ENCODE measurements around the gene CFAP251. TPM values are rescaled to one million over a fixed set of nuclear protein-coding genes. Genes with fewer than 3 reads are reported as not detected.

CFAP251 gene
- total RNA-seq, 4 donors from 2014 or later, result 0.66 to 1.9 (median 0.87) TPM

GRCh38 chr12:121957861-121958515, 39.6 kb downstream of the CFAP251 start:
- 88% methylated on average over 6 of the region's 6 CpGs for WGBS
- Histone ChIP-seq H3K27ac (replicated peaks in 1 of 4) (no peak overlapping the region), H3K9me3 (no peaks in the 10 kb centered on the region), H3K4me1 (peaks cover 0 to 3% (median 0%) of the 10 kb centered on the region in 4 donors), H3K36me3 (no peaks in the 10 kb centered on the region), H3K4me3 (no peak overlapping the region), H3K27me3 (no peaks in the 10 kb centered on the region)
- intact Hi-C loops (cut with DNase I), result no loop called here
- TF ChIP-seq CTCF (IDR thresholded peaks at IDR 0.05) (no peak), EP300 (IDR thresholded peaks at IDR 0.05) (no peak), POLR2AphosphoS5 (IDR thresholded peaks at IDR 0.05) (no peak), POLR2A (IDR thresholded peaks at IDR 0.05; ENCODE audit: low read depth) (no peak)
- no peak for DNase-seq (ENCODE audit: extremely low spot score)

DNA sequence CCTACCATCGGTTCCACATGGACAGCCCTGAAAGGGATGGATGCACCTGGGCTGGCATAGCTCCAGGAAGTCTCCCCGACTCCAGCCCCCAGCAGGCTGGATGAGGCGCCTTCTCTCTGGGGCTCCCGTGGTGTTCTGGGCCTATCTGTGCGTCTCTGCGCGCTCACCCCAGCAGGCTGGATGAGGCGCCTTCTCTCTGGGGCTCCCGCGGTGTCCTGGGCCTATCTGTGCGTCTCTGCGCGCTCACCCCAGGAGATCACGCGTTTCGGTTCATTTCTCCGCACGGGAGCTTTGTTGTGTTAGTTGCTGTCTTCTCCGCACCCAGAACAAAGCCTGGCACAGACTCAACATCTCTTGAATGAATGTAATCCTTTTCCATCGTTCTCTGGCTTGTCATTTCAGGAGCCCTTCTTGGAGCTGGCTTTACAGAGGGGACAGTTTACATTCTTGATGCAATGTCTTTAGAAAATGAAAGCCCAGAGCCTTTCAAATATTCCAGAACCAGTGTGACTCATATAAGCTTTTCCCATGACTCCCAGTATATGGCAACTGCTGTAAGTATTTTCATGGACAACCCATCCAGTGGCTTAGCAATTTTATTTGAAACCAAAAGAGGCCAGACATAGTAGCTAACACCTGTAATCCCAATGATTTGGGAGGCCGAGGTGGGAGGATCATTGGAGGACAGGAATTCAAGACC, 40.3 kb downstream of the CFAP251 start:
- TF ChIP-seq POLR2AphosphoS5 (IDR thresholded peaks at IDR 0.05) (no peak), POLR2A (IDR thresholded peaks at IDR 0.05; ENCODE audit: low read depth) (no peak), EP300 (IDR thresholded peaks at IDR 0.05) (no peak), CTCF (IDR thresholded peaks at IDR 0.05) (no peak)
- intact Hi-C loops (cut with DNase I), result no loop called here

DNA sequence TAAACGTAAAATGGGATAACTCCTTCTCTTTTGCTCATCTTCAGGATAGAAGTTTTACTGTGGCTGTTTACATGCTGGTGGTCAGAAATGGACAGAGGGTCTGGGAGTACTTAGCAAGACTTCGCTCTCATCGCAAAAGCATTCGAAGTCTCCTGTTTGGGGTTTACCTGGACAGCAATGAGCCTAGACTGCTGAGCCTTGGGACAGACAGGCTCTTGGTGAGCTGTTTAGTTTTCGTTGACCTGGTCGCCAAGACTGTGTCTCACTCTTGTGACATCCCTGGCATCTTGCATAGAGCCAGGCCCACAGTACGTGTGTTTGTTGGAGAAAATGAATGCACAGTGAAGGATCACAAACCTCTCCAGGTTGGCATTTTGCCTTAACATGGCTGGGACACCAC, 42.1 kb downstream of the CFAP251 start:
- WGBS, result 90% methylated on average over 7 of the region's 7 CpGs
- intact Hi-C loops (cut with DNase I), result no loop called here
- TF ChIP-seq CTCF (IDR thresholded peaks at IDR 0.05), result no peak
- TF ChIP-seq POLR2A (IDR thresholded peaks at IDR 0.05; ENCODE audit: low read depth), result no peak
- no peak for TF ChIP-seq POLR2AphosphoS5 (IDR thresholded peaks at IDR 0.05)
- TF ChIP-seq EP300 (IDR thresholded peaks at IDR 0.05), result no peak

More for the DNA sequence above, 40.3 kb downstream of the CFAP251 start:
- H3K27ac ChIP-seq (replicated peaks in 1 of 4), result peak overlapping the region in 1 of 4 donors; percentile 26
- no peaks in the 10 kb centered on the region for H3K36me3 ChIP-seq
- 76% methylated on average over 21 of the region's 21 CpGs for WGBS
- H3K27me3 ChIP-seq, result no peaks in the 10 kb centered on the region
- no peak overlapping the region for H3K4me3 ChIP-seq
- DNase-seq (ENCODE audit: extremely low spot score), result no peak
- peaks cover 0 to 3% (median 0%) of the 10 kb centered on the region in 4 donors for H3K4me1 ChIP-seq
- no peaks in the 10 kb centered on the region for H3K9me3 ChIP-seq

DNA sequence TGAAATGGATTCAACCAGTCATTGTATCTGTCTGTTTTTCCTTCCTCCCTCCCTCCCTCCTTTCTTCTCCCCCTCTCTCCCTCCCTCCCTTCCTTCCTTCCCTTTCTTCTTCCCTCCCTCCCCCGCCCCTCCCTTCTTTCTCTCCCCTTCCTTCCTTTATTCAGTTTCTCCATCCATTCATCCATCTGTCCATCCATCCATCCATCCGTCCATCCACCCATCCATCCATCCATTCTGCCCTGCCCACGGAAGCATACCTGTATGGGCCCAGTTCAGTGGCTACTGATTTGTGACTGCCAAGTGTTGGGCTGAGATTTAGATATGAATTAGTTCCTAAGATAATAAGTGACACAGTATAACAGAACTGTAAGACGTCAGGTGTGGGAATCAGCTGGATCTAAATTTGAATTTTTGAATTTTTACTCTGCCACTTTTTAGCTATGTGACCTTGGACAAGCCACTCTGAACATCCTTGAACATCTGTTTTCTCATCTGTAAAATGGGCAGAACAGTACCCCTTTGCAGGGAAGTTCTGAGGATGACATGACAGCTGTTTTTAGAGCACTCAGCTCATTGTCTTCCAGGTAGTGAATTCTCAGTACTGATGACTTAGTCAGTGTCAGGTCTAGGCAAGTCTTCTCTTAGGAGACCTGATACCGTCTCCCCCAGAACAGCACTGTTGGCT, 42.9 kb downstream of the CFAP251 start:
- Histone ChIP-seq H3K9me3 (no peaks in the 10 kb centered on the region), H3K4me3 (no peak overlapping the region), H3K36me3 (no peaks in the 10 kb centered on the region), H3K4me1 (peaks cover 8 to 15% (median 11%) of the 10 kb centered on the region in 4 donors), H3K27ac (replicated peaks in 1 of 4) (no peak overlapping the region), H3K27me3 (no peaks in the 10 kb centered on the region)
- intact Hi-C loops (cut with DNase I), result no loop called here
- DNase-seq (ENCODE audit: extremely low spot score), result no peak
- TF ChIP-seq POLR2AphosphoS5 (IDR thresholded peaks at IDR 0.05) (no peak), POLR2A (IDR thresholded peaks at IDR 0.05; ENCODE audit: low read depth) (no peak), CTCF (IDR thresholded peaks at IDR 0.05) (no peak), EP300 (IDR thresholded peaks at IDR 0.05) (no peak)
- WGBS, result 96% methylated on average over 5 of the region's 5 CpGs

More for the DNA sequence above, 42.1 kb downstream of the CFAP251 start:
- peaks cover 5 to 11% (median 10%) of the 10 kb centered on the region in 4 donors for H3K4me1 ChIP-seq
- H3K36me3 ChIP-seq, result no peaks in the 10 kb centered on the region
- H3K9me3 ChIP-seq, result no peaks in the 10 kb centered on the region
- H3K27ac ChIP-seq (replicated peaks in 1 of 4), result no peak overlapping the region
- no peaks in the 10 kb centered on the region for H3K27me3 ChIP-seq
- DNase-seq (ENCODE audit: extremely low spot score), result no peak
- H3K4me3 ChIP-seq, result no peak overlapping the region
